ENCODE results near the gene HUWE1. TPM values are rescaled to one million over a fixed set of nuclear protein-coding genes. Genes with fewer than 3 reads are reported as not detected.
"Not testable (repeated sequence)": the region's sequence is repeated elsewhere in the genome, so short reads cannot be mapped to it uniquely, and the experiment has no call there.

HUWE1 gene
- total RNA-seq, 4 donors from 2014 or later: 65.1 to 104 (median 84.7) TPM

- intact Hi-C loops (cut with DNase I; ENCODE audit: low total_unique reads): no loop called here
- Histone ChIP-seq H3K4me1 (no peaks in the 10 kb centered on the region), H3K9me3 (no peaks in the 10 kb centered on the region), H3K36me3 (peaks cover 0 to 44% (median 9%) of the 10 kb centered on the region in 4 donors), H3K4me3 (no peak overlapping the region), H3K27ac (no peak overlapping the region), H3K27me3 (no peaks in the 10 kb centered on the region)
- DNase-seq: no peak
- no peak for TF ChIP-seq POLR2A (IDR thresholded peaks at IDR 0.05)
- no peak for TF ChIP-seq POLR2AphosphoS5 (IDR thresholded peaks at IDR 0.05)
- TF ChIP-seq, protein P1, sequence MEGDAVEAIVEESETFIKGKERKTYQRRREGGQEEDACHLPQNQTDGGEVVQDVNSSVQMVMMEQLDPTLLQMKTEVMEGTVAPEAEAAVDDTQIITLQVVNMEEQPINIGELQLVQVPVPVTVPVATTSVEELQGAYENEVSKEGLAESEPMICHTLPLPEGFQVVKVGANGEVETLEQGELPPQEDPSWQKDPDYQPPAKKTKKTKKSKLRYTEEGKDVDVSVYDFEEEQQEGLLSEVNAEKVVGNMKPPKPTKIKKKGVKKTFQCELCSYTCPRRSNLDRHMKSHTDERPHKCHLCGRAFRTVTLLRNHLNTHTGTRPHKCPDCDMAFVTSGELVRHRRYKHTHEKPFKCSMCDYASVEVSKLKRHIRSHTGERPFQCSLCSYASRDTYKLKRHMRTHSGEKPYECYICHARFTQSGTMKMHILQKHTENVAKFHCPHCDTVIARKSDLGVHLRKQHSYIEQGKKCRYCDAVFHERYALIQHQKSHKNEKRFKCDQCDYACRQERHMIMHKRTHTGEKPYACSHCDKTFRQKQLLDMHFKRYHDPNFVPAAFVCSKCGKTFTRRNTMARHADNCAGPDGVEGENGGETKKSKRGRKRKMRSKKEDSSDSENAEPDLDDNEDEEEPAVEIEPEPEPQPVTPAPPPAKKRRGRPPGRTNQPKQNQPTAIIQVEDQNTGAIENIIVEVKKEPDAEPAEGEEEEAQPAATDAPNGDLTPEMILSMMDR (IDR thresholded peaks at IDR 0.05): no peak
- no peak for TF ChIP-seq EP300 (IDR thresholded peaks at IDR 0.05; ENCODE audit: low read depth)
- WGBS, 2 donors (ENCODE audit: low coverage in 1 of 2): 88% methylated on average over 18 of the region's 18 CpGs; no CpG with 5 or more reads in 1 of the 2 donors
- in situ Hi-C loops (cut with MboI; ENCODE audit: low pct_ligation_motif_present in 1 of 4, low pct_unique_long_range_greater_than_20kb in 1 of 4, low sequenced_read_pairs in 3 of 4): no loop called here
These were observed 135.6 kb downstream of the HUWE1 start for GRCh38 chrX:53550756-53551463.

DNA sequence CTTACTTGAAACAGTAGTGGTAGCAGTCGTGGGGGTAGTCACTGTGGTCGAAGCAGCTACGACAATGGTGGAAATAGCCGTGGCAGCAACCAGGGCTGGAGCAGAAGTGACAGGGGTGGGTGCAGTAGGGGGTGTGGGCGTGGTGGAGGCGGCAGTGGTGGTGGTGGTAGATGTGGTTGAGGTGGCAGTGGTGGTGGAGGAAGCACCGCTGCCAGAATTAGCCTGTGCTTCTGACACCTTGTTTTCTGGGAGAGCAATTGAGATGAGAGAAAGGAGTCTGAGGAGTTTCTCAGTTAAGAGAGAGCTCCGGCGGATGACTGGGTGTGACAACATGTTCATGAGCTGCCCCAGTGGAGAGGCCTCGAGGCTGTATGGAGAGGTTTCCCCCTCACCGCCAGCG, 138.9 kb downstream of the HUWE1 start:
- Histone ChIP-seq H3K36me3 (peaks cover 0 to 48% (median 10%) of the 10 kb centered on the region in 4 donors), H3K4me3 (no peak overlapping the region), H3K27ac (no peak overlapping the region), H3K9me3 (no peaks in the 10 kb centered on the region), H3K4me1 (no peaks in the 10 kb centered on the region), H3K27me3 (no peaks in the 10 kb centered on the region)
- DNase-seq: no peak
- TF ChIP-seq POLR2AphosphoS5 (IDR thresholded peaks at IDR 0.05): no peak
- TF ChIP-seq, protein P1 (IDR thresholded peaks at IDR 0.05): no peak
- TF ChIP-seq POLR2A (IDR thresholded peaks at IDR 0.05): no peak
- TF ChIP-seq EP300 (IDR thresholded peaks at IDR 0.05; ENCODE audit: low read depth): no peak
- in situ Hi-C loops (cut with MboI; ENCODE audit: low pct_ligation_motif_present in 1 of 4, low pct_unique_long_range_greater_than_20kb in 1 of 4, low sequenced_read_pairs in 3 of 4) (no loop called here), intact Hi-C loops (cut with DNase I; ENCODE audit: low total_unique reads) (no loop called here)
- 84% methylated on average over 12 of the region's 12 CpGs; no CpG with 5 or more reads in 1 of the 2 donors for WGBS, 2 donors (ENCODE audit: low coverage in 1 of 2)

- H3K4me1 ChIP-seq: no peaks in the 10 kb centered on the region
- in situ Hi-C loops (cut with MboI; ENCODE audit: low pct_ligation_motif_present in 1 of 4, low pct_unique_long_range_greater_than_20kb in 1 of 4, low sequenced_read_pairs in 3 of 4) (no loop called here), intact Hi-C loops (cut with DNase I; ENCODE audit: low total_unique reads) (no loop called here)
- no peak overlapping the region for H3K27ac ChIP-seq
- no peak for DNase-seq
- WGBS, 2 donors (ENCODE audit: low coverage in 1 of 2): 76% methylated on average over 9 of the region's 9 CpGs; no CpG with 5 or more reads in 1 of the 2 donors
- no peak for TF ChIP-seq POLR2A (IDR thresholded peaks at IDR 0.05)
- TF ChIP-seq, protein P1 (IDR thresholded peaks at IDR 0.05): no peak
- no peak for TF ChIP-seq POLR2AphosphoS5 (IDR thresholded peaks at IDR 0.05)
- TF ChIP-seq EP300 (IDR thresholded peaks at IDR 0.05; ENCODE audit: low read depth): no peak
- H3K4me3 ChIP-seq: no peak overlapping the region
- no peaks in the 10 kb centered on the region for H3K9me3 ChIP-seq
- H3K27me3 ChIP-seq: no peaks in the 10 kb centered on the region
- peaks cover 0 to 29% (median 9%) of the 10 kb centered on the region in 4 donors for H3K36me3 ChIP-seq
These were observed 141.6 kb downstream of the HUWE1 start for GRCh38 chrX:53544936-53545335.

- Histone ChIP-seq H3K27me3 (no peaks in the 10 kb centered on the region), H3K4me1 (no peaks in the 10 kb centered on the region), H3K27ac (no peak overlapping the region), H3K4me3 (no peak overlapping the region), H3K36me3 (peaks cover 0 to 11% (median 2%) of the 10 kb centered on the region in 4 donors), H3K9me3 (no peaks in the 10 kb centered on the region)
- intact Hi-C loops (cut with DNase I; ENCODE audit: low total_unique reads) (no loop called here), in situ Hi-C loops (cut with MboI; ENCODE audit: low pct_ligation_motif_present in 1 of 4, low pct_unique_long_range_greater_than_20kb in 1 of 4, low sequenced_read_pairs in 3 of 4) (no loop called here)
- no peak for TF ChIP-seq POLR2A (IDR thresholded peaks at IDR 0.05)
- TF ChIP-seq, protein P1 (IDR thresholded peaks at IDR 0.05): no peak
- no peak for TF ChIP-seq POLR2AphosphoS5 (IDR thresholded peaks at IDR 0.05)
- no peak for TF ChIP-seq EP300 (IDR thresholded peaks at IDR 0.05; ENCODE audit: low read depth)
- 76% methylated on average over 8 of the region's 8 CpGs; no CpG with 5 or more reads in 1 of the 2 donors for WGBS, 2 donors (ENCODE audit: low coverage in 1 of 2)
- DNase-seq: no peak
These were observed 147.7 kb downstream of the HUWE1 start for GRCh38 chrX:53538781-53539180.

DNA sequence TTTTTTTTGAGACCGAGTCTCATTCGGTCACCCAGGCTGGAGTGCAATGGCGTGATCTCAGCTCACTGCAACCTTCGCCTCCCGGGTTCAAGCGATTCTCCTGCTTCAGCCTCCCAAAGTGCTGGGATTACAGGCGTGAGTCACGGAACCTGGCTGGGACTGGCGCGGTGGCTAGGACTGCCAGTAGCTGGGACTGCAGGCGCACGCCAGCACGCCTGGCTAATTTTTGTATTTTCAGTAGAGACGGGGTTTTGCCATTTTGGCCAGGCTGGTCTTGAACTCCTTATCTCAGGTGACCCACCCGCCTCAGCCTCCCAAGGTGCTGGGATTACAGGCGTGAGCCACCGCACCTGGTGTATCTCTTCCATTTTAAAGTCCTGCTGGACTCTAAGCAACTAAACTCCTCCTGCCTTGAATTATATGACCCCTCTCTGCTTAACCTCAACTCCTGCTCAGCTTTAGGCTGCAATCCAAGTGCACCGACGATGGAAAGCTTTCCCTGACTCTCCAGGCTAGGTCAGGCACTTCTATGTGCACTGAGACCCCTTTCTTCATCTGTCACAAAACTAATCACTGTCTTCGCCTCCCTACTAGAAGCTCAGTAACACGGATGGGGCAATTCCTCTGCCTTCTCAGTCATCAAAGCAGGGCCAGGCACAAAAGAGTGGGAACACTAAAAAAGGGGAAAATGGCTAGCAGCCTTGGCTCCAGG, 155.1 kb downstream of the HUWE1 start:
- H3K9me3 ChIP-seq; H3K4me1 ChIP-seq; intact Hi-C loops (cut with DNase I; ENCODE audit: low total_unique reads); H3K27ac ChIP-seq; DNase-seq; in situ Hi-C loops (cut with MboI; ENCODE audit: low pct_ligation_motif_present in 1 of 4, low pct_unique_long_range_greater_than_20kb in 1 of 4, low sequenced_read_pairs in 3 of 4); H3K4me3 ChIP-seq; H3K27me3 ChIP-seq; H3K36me3 ChIP-seq: not testable (repeated sequence)
- WGBS, 2 donors (ENCODE audit: low coverage in 1 of 2): 86% methylated on average over 21 of the region's 21 CpGs; no CpG with 5 or more reads in 1 of the 2 donors

Measured in transverse colon (tissue), 4 donors.